GM19468 (cell line): ENCODE measurements around the gene UGT2B17.
"Not testable (repeated sequence)": the region's sequence is repeated elsewhere in the genome, so short reads cannot be mapped to it uniquely, and the experiment has no call there.

Source experiments
- ATAC-seq: cut with Tn5 transposase; IDR thresholded peaks from one replicate; pipeline ENCODE4 v1.9.1; 2021; ENCODE audit warnings: mild to moderate bottlenecking, moderate library complexity, moderate number of reproducible peaks; ENCODE audit not compliant: unreplicated experiment; ENCODE audit errors: extremely low read depth

UGT2B17 gene

GRCh38 chr4:68569466-68570121, 6.5 kb downstream of the UGT2B17 start:
- ATAC-seq = no peak

GRCh38 chr4:68569036-68569435, 7.1 kb downstream of the UGT2B17 start:
- ATAC-seq = not testable (repeated sequence)

GRCh38 chr4:68568535-68568934, 7.6 kb downstream of the UGT2B17 start:
- not testable (repeated sequence) for ATAC-seq

GRCh38 chr4:68566364-68566763, 9.8 kb downstream of the UGT2B17 start:
- not testable (repeated sequence) for ATAC-seq

GRCh38 chr4:68565082-68565481, 11.0 kb downstream of the UGT2B17 start:
- ATAC-seq = not testable (repeated sequence)

GRCh38 chr4:68560364-68561070, 15.6 kb downstream of the UGT2B17 start:
- ATAC-seq = not testable (repeated sequence)

GRCh38 chr4:68553830-68554229, 22.3 kb downstream of the UGT2B17 start:
- peak; percentile 30 for ATAC-seq

- ATAC-seq = not testable (repeated sequence)
Measured at GRCh38 chr4:68552818-68553811, 23.0 kb downstream of the UGT2B17 start.

GRCh38 chr4:68542742-68543141, 33.4 kb downstream of the UGT2B17 start:
- ATAC-seq = not testable (repeated sequence)

GRCh38 chr4:68536375-68536774, 39.7 kb downstream of the UGT2B17 start:
- ATAC-seq = no peak

GRCh38 chr4:68535974-68536373, 40.1 kb downstream of the UGT2B17 start:
- no peak for ATAC-seq

- not testable (repeated sequence) for ATAC-seq
Measured at GRCh38 chr4:68522232-68522631, 53.9 kb downstream of the UGT2B17 start.

- ATAC-seq = no peak
Measured at GRCh38 chr4:68520985-68521384, 55.1 kb downstream of the UGT2B17 start.

GRCh38 chr4:68518889-68519288, 57.2 kb downstream of the UGT2B17 start:
- no peak for ATAC-seq

- ATAC-seq = peak; percentile 46
Measured at GRCh38 chr4:68505452-68505851, 70.7 kb downstream of the UGT2B17 start.

GRCh38 chr4:68504836-68505235, 71.3 kb downstream of the UGT2B17 start:
- not testable (repeated sequence) for ATAC-seq

- not testable (repeated sequence) for ATAC-seq
Measured at GRCh38 chr4:68503462-68503861, 72.7 kb downstream of the UGT2B17 start.

GRCh38 chr4:68499021-68499420, 77.1 kb downstream of the UGT2B17 start:
- ATAC-seq = no peak

- peak; percentile 70 for ATAC-seq
Measured at GRCh38 chr4:68498413-68499007, 77.6 kb downstream of the UGT2B17 start.

- ATAC-seq = no peak
Measured at GRCh38 chr4:68494688-68495087, 81.4 kb downstream of the UGT2B17 start.
